Esophagus muscularis mucosa (tissue), 4 donors: ENCODE data around the gene ABTB1.

Experiments used
- EP300 ChIP-seq: sonication (generic); formaldehyde crosslinking; IDR thresholded peaks from one replicate; pipeline ENCODE4 v1.6.1; 2017; ENCODE audit warnings: antibody characterized with exemption
- POLR2AphosphoS5 ChIP-seq, 2 donors: sonication (generic); formaldehyde crosslinking; IDR thresholded peaks; one replicate each; pipeline ENCODE4 v1.6.1; 2017; ENCODE audit warnings: antibody characterized with exemption in 2 of 2
- TF ChIP-seq, protein P1 (sequence below), 3 experiments: fragments of 200-600 bp in 2 of 3; fragments of 450-650 bp in 1 of 3; sonication (generic) in 2 of 3; IDR thresholded peaks; one replicate each; pipeline ENCODE4 v1.5.1; 2017 to 2019; ENCODE audit warnings: antibody characterized with exemption in 3 of 3, mild to moderate bottlenecking in 2 of 3, moderate library complexity in 1 of 3

DNA sequence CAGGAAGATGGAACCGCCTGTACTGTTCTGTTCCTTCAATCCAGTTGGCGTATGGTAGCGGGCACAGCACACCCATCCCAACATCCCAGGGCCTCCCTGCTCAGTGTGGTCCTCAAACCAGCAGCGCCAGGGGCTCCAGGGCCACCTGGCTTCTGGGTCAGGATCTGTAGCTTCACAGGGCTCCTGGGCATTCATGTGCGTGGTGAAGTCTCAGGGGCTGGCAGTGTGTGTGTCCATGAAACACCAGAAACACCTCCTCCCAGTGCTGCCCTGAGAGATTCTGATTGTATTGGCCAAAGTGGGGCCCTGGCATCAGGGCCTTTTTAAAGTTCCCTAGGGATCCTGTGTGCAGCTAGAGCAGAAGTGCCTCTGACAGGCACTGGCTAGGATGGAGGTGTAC is 42.1 kb downstream of the ABTB1 start:
- TF ChIP-seq, protein P1, sequence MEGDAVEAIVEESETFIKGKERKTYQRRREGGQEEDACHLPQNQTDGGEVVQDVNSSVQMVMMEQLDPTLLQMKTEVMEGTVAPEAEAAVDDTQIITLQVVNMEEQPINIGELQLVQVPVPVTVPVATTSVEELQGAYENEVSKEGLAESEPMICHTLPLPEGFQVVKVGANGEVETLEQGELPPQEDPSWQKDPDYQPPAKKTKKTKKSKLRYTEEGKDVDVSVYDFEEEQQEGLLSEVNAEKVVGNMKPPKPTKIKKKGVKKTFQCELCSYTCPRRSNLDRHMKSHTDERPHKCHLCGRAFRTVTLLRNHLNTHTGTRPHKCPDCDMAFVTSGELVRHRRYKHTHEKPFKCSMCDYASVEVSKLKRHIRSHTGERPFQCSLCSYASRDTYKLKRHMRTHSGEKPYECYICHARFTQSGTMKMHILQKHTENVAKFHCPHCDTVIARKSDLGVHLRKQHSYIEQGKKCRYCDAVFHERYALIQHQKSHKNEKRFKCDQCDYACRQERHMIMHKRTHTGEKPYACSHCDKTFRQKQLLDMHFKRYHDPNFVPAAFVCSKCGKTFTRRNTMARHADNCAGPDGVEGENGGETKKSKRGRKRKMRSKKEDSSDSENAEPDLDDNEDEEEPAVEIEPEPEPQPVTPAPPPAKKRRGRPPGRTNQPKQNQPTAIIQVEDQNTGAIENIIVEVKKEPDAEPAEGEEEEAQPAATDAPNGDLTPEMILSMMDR (IDR thresholded peaks at IDR 0.05) = no peak
- TF ChIP-seq EP300 (no peak), POLR2AphosphoS5 (IDR thresholded peaks at IDR 0.05) (no peak)
